GM21526 (cell line): Measurements from ENCODE around the gene ZDHHC16.

Source experiments
- ATAC-seq: cut with Tn5 transposase; IDR thresholded peaks from one replicate; pipeline ENCODE4 v1.9.1; 2021; ENCODE audit warnings: moderate library complexity; ENCODE audit not compliant: unreplicated experiment, low FRiP score

ZDHHC16 gene

DNA sequence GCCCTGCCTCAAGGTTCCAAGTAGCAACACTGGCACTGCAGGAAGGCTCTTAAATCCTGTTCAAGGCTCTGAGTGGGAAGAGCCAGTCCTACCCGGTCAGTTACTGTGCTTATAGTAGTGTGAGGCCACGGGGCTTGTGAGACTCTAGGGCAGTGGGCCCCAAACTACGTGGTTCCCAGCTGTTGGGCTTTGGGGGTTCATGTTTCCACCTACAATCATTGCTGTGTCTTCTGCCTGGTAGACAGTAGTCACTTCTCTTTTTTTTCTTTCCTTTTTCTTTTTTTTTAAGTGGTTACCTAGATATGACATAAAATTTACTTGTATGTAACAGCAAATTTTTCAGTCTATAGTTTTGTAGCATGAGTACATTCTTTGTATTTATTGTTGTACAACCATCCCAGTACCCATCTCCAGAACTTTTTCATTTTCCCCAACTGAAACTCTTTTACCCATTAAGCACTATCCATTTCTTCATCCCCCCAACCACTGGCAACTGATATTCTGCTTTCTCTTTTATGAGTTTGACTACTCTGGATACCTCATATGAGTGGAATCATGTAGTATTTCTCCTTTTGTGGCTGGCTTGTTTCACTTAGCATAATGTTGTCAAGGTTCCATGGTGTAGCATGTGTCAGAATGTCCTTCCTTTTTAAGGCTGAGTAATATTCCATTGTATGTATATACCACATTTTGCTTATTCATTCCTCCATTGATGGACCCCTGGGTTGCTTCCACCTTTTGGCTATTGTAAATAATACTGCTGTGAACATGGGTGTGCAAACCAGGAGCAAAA lies 60.4 kb downstream of the ZDHHC16 start:
- no peak for ATAC-seq
